Endothelial cell of umbilical vein (primary cell): ENCODE measurements around the gene FYB2.

Source experiments
- CTCF ChIP-seq, 2 donors: IDR thresholded peaks; 1 replicate in 1 of 2; 2 replicates in 1 of 2; pipeline ENCODE4 v1.5.1; 2011; ENCODE audit warnings: low read length in 2 of 2, mild to moderate bottlenecking in 2 of 2, moderate library complexity in 2 of 2, control low read depth in 1 of 2, inconsistent platforms in 1 of 2, low read depth in 1 of 2; ENCODE audit not compliant: insufficient read depth in 1 of 2; ENCODE audit errors: extremely low read depth in 1 of 2
- EZH2 ChIP-seq: IDR thresholded peaks from 2 replicates; pipeline ENCODE4 v1.6.1; 2012; ENCODE audit warnings: borderline replicate concordance, low read depth, mild to moderate bottlenecking, moderate library complexity, low read length, inconsistent platforms; ENCODE audit not compliant: severe bottlenecking
- JUN ChIP-seq: IDR thresholded peaks from 2 replicates; pipeline ENCODE4 v1.6.1; 2011; ENCODE audit warnings: borderline replicate concordance, low read depth; ENCODE audit not compliant: insufficient read length, insufficient read depth
- MYC ChIP-seq: IDR thresholded peaks from one replicate; pipeline ENCODE4 v1.6.1; 2011; ENCODE audit warnings: mild to moderate bottlenecking, low read depth, low read length
- POLR2A ChIP-seq: IDR thresholded peaks from 2 replicates; pipeline ENCODE4 v1.6.1; 2012; ENCODE audit warnings: low read depth, mild to moderate bottlenecking, control low read depth, low read length

GRCh38 chr1:56754708-56755479, 64.3 kb downstream of the FYB2 start:
- no peak for TF ChIP-seq POLR2A
- no peak for TF ChIP-seq CTCF (IDR thresholded peaks at IDR 0.05; ENCODE audit: extremely low read depth in 1 of 2, insufficient read depth in 1 of 2, low read depth in 1 of 2, low read length in 2 of 2)
- TF ChIP-seq JUN: no peak
- no peak for TF ChIP-seq MYC
- TF ChIP-seq EZH2: no peak
